PFSK-1 (cell line): Measurements from ENCODE around the gene RPGRIP1L.

Experiments used
- FOXP2 ChIP-seq: optimal IDR thresholded peaks from 2 replicates; pipeline ENCODE3; 2011; ENCODE audit warnings: borderline replicate concordance, control low read depth, inconsistent platforms; ENCODE audit not compliant: insufficient read depth; ENCODE audit errors: extremely low read length, extremely low read depth
- POLR2AphosphoS5 ChIP-seq: IDR thresholded peaks from 2 replicates; pipeline ENCODE4 v1.6.1; 2012; ENCODE audit warnings: low read depth, mild to moderate bottlenecking, control low read depth, low read length, moderate library complexity
- REST ChIP-seq, 2 experiments: IDR thresholded peaks; 2 replicates each; pipeline versions ENCODE4 v1.6.1 to v1.8.0; 2011 to 2012; ENCODE audit warnings: low read depth in 2 of 2, low read length in 2 of 2, control low read depth in 1 of 2, inconsistent platforms in 1 of 2, mild to moderate bottlenecking in 1 of 2, moderate library complexity in 1 of 2; ENCODE audit not compliant: insufficient read depth in 1 of 2
- SIN3A ChIP-seq: IDR thresholded peaks from 2 replicates; pipeline ENCODE4 v1.6.1; 2012; ENCODE audit warnings: mild to moderate bottlenecking, low read length, moderate library complexity, borderline replicate concordance; ENCODE audit not compliant: insufficient read depth
- TAF1 ChIP-seq: IDR thresholded peaks from 2 replicates; pipeline ENCODE4 v1.6.1; 2012; ENCODE audit warnings: low read length, control low read depth, borderline replicate concordance; ENCODE audit not compliant: insufficient read depth

Gene RPGRIP1L

DNA sequence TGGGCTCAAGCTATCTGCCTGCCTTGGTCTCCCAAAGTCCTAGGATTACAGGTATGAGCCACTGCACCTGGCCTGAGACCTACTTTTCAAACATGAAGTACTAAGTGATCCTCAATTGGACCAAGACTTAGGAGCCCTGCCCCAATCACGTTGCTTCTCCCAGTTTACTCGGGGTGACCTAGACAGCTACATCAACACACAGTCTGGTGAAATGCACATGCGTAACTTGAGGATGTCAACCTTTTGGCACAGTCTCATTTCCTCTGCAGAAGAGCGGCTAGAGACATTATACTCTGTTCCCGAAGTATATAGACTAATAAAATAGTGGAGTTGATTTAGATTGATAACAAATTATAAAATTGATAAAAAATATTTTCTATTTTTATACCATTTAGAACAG lies 17.4 kb upstream of the RPGRIP1L start:
- TF ChIP-seq TAF1 (no peak), SIN3A (no peak), REST (IDR thresholded peaks at IDR 0.05; ENCODE audit: insufficient read depth in 1 of 2, low read depth in 2 of 2, low read length in 2 of 2) (no peak), FOXP2 (no peak), POLR2AphosphoS5 (no peak)

DNA sequence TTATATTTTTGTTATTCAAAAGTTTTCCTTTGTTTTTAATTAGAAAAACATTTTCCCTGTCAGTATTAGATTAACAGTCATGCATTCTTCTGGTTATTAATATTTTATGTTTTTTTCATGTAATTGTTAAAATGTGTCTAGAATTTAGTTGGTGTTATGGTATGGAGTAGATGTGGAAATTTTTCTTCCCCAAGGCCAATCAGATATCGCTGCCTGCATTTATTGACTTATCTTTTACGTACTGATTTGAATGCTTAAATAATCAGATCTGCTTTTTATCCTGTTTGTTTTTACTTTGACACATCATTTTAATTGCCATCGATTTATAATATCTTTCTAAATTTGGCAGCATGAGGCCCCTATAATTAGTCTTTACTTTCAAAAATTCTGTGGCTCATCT lies 13.9 kb upstream of the RPGRIP1L start:
- TF ChIP-seq SIN3A (no peak), TAF1 (no peak), FOXP2 (no peak), POLR2AphosphoS5 (no peak), REST (IDR thresholded peaks at IDR 0.05; ENCODE audit: insufficient read depth in 1 of 2, low read depth in 2 of 2, low read length in 2 of 2) (no peak)

- TF ChIP-seq TAF1: no peak
- TF ChIP-seq FOXP2: no peak
- TF ChIP-seq SIN3A: no peak
- TF ChIP-seq REST (IDR thresholded peaks at IDR 0.05; ENCODE audit: insufficient read depth in 1 of 2, low read depth in 2 of 2, low read length in 2 of 2): no peak
- TF ChIP-seq POLR2AphosphoS5: no peak
Measured at GRCh38 chr16:53715023-53715384, 11.3 kb upstream of the RPGRIP1L start.

GRCh38 chr16:53714205-53715022 lies 10.8 kb upstream of the RPGRIP1L start:
- no peak for TF ChIP-seq TAF1
- no peak for TF ChIP-seq REST (IDR thresholded peaks at IDR 0.05; ENCODE audit: insufficient read depth in 1 of 2, low read depth in 2 of 2, low read length in 2 of 2)
- no peak for TF ChIP-seq POLR2AphosphoS5
- TF ChIP-seq SIN3A: no peak
- no peak for TF ChIP-seq FOXP2
